GM12874 (cell line): ENCODE results near the gene ACP5.

Source experiments
- CTCF ChIP-seq: IDR thresholded peaks from 2 replicates; pipeline ENCODE4 v1.5.1; 2011; ENCODE audit warnings: low read depth, mild to moderate bottlenecking, control low read depth, low read length, moderate library complexity; ENCODE audit not compliant: insufficient read depth

The ACP5 gene

DNA sequence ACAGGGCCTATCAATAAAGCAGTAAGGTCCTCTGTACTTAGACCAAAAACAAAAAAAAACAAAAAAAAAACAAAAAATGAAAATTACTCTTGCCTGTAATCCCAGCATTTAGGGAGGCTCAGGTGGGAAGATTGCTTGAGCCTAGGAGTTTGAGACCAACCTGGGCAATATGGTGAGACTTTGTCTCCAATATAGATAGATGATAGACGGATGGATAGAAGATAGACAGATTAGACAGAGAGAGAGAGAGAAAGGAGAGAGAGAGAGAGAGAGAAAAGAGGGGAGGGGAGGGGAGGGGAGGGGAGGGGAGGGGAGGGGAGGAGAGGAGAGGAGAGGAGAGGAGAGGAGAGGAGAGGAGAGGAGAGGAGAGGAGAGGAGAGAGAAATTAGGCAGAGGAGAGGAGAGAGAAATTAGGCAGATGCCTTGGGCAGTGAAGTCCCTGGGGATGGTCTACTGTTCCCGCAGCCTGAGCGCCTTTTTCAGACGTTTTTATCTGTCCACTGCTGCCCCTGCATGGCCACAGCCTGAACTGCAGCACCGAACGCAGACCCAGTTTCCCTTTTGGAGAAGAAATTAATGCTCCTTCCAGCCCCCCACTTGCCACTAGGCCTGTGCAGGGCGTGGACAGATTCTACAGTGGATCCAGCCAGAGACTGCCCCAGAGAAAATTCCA is 10.0 kb upstream of the ACP5 start:
- peak; percentile 89 for TF ChIP-seq CTCF

DNA sequence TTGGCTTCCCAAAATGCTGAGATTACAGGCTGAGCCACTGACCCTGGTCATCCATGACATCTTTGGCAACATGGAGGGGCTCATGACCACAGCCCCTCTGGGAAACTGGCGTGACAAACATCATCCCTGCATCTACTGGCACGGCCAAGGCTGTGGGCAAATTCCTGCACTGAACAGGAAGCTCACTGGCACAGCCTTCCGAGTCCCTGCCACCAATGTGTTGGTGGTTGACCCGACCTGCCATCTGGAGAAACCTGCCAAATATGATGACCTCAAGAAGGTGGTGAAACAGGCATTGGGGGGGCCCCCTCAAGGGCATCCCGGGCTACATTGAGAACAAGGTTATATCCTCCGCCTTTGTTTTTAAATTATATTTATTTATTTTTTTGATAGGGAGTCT is 8.9 kb upstream of the ACP5 start:
- no peak for TF ChIP-seq CTCF

- TF ChIP-seq CTCF, result no peak
These were observed 4.3 kb upstream of the ACP5 start for GRCh38 chr19:11581740-11582139.

- TF ChIP-seq CTCF, result no peak
These were observed 2.7 kb upstream of the ACP5 start for GRCh38 chr19:11580116-11580515.

DNA sequence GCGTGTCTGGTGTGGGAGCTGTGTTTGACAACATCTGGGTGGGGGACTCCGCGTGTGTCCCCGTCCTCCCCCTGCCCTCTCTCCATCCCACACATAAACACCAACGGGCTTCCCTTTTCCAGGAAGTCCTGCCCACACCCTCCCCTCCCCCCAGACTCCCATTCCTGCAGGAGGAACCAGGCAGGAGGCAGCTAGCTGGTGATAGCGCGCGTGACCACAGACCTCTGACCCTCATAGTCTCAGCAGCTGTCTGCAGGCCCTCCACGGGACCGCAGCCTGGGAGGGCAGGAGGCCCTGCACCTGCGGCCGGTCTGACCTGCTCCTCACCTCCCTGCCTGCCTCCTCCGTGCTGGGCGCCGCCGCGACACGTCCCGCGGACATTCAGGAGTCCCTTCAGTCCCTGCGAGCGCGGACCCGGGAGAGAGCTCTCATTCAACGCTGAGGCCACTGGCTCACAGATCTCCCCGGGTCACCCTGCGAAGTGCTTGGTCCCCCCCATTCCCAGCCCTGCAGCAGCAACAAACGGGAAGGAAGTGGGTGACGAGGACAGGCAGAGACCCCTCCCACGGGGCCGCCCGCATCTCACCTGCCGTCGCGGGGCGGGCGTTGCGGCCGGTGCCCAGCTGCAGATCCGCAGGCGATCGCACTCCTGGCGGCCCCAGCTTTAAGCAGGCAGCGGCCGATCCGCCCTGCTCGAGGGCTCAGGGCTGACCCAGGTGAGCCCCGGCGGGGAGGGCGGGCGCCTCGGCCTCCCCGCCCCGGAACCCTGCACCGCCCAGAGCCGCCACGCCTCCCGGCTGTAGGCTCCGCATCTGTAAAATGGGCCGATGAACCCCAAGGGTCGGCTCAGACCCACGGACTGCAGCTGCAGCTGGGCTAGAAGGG is 1.1 kb upstream of the ACP5 start:
- no peak for TF ChIP-seq CTCF

DNA sequence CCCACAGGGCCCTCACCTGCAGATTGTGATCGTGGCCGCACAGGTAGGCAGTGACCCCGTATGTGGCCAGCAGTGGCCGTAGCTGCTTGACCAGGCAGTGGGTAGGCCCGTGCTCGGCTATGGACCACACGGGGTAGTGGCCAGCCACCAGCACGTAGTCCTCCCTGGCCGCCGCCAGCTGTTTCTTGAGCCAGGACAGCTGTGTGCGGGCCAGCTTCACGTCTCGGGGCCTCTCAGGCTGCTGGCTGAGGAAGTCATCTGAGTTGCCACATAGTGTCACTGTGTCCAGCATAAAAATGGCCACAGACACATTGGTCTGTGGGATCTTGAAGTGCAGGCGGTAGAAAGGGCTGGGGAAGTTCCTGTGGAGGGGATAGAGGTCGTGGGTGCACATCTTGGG is 1.2 kb downstream of the ACP5 start:
- no peak for TF ChIP-seq CTCF

- 0 out of 2 replicates have a peak, but pooled peaks have one; percentile 5 for TF ChIP-seq CTCF
These were observed 2.8 kb downstream of the ACP5 start for GRCh38 chr19:11574689-11575088.
